ENCODE results near the gene SLC24A3. TPM values are rescaled to one million over a fixed set of nuclear protein-coding genes. Genes with fewer than 3 reads are reported as not detected.
"Not testable (repeated sequence)": the region's sequence is repeated elsewhere in the genome, so short reads cannot be mapped to it uniquely, and the experiment has no call there.

The SLC24A3 gene
- polyA plus RNA-seq, 1 donor = 4.0 TPM

DNA sequence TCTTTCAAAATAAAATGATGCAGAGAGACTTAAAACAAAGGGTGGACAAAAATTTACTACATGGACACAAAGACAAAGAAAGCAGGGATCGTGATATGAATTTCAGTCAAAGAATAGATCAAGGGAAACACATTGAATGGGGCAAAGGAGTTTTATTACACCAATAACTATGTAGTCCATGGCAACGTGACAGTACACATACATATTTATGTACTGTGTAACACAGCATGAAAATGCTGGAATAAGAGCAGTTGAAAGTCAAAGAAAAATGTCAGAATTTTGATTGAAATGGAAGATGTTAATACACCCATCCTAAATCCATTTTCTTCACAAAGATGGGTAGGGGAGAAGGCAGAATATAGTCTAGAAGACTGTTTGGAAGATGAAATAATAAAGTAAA lies 536.2 kb downstream of the SLC24A3 start:
- DNase-seq = no peak

DNA sequence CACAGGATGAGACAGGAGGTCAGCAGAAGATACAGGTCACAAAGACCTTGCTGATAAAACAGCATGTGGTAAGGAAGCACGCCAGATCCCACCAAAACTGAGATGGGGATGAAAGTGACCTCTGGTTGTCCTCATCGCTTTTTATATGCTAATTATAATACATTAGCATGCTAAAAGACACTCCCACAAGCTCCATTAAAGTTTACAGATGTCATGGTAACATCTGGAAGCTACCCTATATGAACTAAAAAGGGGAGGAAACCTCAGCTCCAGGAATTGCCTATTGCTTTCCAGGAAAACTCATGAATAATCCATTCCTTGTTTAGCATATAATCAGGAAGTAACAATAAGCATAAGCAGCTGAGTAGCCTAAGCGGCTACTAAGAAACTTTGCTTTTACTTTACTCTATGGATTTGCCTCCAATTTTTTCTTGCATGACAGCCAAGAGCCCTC lies 537.2 kb downstream of the SLC24A3 start:
- no peak for DNase-seq

DNA sequence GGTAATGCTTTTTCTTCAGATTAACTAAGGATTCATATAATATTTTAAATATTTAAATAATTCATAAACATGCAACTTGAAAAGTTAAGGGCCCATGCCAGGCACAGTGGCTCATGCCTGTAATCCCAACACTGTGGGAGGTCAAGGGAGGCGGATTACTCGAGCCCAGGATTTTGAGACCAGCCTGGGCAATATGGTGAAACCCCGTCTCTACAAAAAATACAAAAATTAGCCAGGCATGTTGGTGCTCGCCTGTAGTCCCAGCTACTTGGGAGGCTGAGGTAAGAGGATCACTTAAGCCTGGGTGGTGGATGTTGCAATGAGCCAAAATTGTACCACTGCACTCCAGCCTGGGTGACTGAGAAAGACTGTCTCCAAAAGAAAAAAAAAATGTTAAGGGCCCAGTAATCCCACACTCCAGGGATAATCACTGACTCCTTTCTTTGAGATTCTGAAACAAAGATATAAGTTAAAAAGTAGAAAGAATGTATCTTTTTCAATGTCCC lies 537.7 kb downstream of the SLC24A3 start:
- no peak for DNase-seq

DNA sequence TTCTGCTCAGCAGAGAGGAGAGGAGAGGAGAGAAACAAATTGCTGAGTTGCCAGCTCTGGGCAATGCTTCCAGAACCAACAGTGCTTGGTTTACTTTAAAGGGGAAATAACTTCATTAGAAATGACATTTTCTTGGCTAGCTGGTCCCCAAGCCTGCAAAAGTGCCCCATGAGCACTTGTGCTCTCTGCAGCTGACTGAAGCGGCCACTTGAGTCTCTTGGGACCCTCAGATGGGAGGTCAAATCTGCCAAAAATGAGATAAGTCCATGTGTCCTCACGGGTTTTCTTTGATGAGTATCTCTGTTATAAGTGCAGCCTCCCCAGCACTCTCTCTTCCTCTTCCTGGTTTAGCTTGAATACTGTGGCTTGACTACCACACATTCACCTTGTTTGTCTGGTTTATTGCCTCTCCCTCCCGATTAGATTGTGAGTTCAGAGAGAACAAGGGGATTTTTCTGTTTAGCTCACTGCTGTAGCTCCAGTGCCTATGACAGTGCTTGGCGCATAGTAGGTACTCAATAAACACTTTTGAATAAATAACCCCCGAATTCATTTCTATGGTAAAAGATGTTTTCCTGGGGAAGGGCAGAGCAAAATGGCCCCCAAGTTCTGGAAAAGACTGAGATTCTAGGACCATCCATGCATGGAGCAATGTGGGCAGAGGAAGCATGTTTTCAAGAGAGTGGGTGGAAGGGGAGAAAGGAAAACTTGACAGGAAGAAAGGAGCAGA lies 538.6 kb downstream of the SLC24A3 start:
- no peak for DNase-seq

DNA sequence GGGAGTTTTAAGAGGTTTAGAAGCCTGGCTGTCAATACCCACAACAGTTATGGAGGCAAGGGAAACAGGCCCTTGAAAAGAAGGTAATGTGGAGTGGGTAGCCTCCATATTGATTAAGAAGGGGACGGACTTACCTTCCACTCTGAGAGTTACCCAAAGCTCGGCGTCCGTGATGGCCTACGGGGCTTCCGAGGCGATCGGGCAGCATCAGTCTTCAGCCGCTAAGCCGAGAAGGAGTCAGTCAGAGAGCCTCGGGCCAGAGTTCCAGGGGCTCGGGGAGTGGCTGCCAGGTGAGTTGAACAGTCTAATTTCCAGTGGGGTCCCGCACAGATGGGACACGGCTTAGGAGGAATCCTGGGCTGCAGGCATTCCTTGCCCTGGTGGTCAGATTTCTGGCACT lies 541.8 kb downstream of the SLC24A3 start:
- not testable (repeated sequence) for DNase-seq

DNA sequence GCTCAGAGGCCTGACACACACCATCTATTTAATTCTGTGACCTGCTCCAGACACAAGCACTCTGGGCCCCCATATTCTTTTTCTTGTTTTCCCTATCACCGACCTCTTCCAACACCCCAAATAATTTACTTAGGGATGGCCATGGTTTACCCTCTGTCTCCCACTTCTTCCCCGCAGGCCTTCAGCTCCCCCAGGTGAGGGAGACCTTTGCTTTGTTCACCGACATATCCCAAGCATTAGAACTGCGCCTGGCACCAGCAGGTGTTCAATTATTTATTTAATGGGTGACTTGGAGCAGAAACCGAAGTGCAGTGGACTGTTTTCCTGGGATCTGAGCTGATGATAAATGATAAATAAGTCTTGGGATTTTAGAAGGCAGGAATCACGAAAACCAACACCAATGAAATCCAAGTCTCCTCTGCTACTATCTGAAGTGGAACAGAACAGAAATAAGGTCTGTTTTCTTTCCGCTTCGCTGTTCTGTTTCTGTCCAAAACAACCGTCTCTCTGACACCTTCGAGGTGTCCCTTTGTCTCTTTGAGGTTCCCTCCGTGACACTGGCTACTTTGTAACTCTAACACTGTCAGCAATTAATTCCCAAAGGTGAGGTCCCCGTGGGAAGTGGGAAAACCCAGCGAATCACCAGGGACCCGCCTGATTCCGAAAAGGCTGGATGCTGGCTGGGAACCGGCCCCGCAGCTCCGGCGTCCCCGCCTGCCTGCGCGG lies 544.5 kb downstream of the SLC24A3 start:
- DNase-seq = peak; percentile 36

DNA sequence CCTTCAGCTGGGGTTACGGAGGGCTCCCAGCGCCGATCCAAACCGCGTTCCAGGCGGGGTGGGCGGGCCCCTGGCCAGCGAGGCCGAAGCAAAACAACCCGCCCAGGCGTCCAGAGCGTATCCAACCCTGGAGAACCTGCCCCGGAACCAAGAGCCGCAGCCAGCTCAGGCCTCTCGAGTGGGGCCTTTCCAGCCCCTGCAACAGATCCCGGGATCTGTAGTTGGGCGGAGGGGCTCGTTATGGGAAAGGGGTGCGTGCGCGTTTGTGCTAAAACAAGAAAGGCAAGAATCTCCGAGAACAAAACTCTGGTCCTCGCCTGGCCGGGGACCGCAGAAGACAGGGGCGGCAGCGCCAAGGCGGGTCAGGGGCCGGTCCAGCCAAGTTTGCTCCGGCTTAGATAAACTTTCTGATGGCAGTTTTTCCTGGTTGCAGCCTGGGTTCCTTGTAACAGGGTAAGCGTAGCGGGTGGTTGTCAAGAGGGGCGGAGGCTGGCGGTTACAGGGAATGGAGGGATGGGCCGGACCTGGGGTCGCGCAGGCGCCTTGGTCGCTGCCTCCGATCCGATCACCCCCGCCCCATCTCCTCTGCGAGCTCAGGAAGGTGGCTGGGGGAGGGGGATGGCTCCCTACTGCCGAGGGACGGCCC lies 545.2 kb downstream of the SLC24A3 start:
- peak; percentile 94 for DNase-seq

DNA sequence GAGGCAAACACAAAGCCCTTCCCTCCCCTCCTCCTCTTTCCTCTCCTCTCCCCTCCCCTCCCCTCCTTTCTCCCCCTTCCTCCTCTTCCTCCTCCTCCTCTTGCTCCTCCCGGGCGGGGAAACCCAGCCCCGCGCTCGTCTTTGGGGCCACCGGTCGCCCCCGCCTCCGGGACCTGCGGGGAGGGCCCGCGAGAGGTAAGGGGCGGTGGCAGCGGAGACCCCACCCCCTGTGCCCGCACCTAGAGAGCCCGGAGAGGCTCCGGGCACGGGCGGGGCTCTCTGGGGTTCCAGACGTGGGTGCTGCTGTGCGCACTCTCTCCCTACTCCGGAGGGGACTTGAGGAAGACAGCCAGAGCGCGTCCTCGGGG lies 545.7 kb downstream of the SLC24A3 start, which contains the start of gene RIN2:
TSS of gene RIN2 (plus strand) at position 126 of the 368 bp plus-strand sequence. CDS start 131,344 bp downstream, outside the sequence.
- no peak for DNase-seq

DNA sequence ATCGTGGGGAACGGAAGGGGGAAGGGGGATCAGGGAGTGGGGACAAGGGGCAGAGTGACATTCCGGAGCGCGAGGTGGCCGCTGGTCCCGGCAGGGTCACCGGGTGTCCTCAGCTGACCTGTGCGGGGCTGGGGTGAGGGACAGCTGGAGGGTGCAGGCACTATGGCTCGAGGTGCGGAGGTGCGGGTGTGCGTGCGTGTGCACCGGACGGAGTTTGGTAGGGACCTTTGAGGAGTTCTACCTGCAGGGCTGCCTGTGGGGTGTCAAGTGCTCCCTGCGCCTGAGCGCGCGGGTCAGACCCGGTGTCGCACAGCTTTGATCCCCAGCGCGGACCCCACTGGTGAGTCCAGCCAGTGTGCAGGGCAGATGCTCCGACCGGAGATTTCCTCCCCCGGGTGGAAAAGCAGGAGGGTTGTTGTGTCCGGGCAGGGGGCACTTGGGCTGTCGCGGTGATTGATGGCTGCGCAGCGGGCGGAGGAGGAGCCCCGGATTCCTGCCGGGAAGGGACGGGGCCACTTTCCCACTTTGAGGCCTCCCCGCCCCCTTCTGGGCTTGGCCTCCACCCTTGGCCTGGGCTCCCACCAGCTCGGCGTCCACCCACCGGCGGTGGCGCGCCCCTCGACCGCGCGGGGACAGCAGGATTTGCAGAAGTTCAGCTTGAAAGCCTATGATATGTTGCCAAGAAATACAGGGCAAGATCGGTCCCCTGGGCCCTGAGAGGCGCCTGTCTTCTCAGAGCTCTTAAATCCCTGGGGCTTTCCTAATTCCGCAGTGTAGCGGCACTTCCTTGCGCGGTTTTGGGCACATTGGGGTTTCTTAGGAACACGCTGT lies 546.3 kb downstream of the SLC24A3 start:
- peak; percentile 72 for DNase-seq

DNA sequence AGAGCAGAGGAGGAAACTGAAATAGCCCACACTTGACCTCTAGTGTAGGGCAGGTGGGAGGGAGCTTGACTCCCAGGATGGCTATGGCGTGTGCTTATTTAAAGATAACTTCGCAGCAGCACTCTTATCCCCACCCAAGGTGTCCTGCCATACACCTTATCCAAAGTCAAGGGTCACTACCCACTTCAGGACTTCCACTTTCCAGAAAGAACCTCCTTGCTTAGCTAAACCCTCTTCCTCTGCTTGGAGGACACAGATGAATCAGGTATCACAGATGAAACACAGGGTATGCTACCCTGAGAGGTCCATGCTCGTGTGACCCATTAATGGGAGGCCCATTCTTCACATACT lies 547.9 kb downstream of the SLC24A3 start:
- no peak for DNase-seq

DNA sequence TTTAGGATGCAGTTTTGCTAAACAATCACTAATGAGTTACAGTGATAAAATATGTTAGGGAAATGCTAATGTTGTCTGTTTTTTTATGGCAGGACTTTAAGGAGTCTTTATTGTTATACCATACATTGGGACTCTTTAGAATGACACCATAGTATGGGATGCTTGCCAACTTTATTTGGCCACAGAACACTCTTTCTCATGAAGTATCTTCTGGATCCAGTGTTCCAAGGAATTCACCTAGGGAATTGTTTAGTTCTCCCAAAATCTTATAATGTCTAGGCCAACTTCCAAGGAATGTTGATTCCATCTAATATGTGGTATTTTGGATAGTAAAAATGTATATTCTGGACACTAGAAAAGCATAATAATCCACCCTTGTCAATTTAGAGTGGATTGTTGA lies 548.9 kb downstream of the SLC24A3 start:
- no peak for DNase-seq

DNA sequence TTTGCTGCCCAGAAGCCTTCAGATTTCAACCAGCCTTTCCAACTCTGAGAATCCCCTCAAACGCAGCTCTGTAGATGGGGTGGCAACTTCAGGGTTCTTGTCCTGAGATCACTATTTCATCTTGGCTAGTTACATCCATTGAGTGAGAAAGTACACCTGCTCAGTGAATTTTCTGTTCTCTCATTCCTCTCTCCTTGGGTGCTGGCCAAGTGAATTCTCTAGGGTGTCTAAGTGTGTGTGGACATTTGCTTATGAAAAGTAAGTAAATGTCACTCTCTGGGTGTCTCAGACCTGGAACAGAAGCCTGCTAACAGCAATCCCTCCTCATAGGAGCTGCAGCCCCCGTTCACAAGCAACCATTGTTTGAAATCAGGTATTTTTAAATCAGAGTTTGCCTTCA lies 549.4 kb downstream of the SLC24A3 start:
- DNase-seq = no peak

DNA sequence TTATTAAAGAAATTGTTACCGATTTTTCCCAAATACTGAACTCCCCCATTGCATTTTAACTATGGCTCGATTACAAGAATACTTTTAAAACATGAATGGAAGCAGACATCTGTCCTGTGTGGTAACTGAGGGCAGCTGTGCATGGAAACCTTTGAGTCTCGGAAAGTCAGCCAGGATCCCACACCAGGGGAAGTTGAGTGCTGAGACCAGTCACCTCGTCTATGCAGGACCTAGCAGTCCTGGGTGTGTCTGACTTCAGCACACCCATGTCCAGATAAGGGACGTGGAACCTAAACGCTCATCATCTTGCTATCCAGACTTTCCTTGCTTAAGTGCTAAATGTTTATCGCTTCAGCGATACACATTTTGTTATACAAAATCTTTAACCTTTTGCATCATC lies 551.8 kb downstream of the SLC24A3 start:
- DNase-seq = no peak

DNA sequence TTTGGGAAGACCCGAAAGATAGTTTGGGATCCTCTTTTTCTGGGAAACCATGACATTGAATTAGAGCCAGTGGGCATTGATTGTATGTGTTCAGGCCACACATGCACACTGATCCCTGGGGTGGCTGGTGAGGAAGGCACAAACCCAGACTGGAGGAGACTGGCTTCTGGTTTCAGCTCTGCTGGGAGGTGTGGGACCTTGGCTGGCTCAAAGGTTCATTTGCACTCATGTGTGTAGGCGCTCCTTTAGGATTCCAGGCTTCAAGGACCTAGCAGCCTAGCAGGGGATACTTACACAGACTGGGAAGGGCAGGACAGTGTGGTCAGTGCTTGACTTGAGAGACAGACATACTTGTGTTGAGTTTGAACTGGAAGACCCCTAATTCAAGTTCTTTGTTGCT lies 552.8 kb downstream of the SLC24A3 start:
- DNase-seq = no peak

DNA sequence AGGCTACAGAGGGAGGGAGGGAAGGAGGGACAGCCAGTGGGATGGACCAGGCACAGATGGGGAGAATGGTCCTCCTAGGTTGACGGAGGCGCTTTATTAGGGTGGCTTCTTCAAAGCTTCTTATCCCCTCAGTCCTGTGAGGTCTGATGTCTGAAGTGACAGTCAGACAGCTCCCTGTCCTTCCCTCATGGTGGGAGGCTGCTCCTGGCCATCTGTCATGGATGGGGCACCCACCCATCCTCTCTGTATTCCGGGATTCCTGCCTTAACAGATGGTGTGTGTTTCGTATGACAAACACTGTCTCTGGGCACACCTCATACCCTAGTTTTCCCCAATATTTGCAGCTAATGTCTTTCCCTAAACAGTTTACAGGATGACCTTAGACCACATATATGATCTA lies 553.5 kb downstream of the SLC24A3 start:
- DNase-seq = no peak

DNA sequence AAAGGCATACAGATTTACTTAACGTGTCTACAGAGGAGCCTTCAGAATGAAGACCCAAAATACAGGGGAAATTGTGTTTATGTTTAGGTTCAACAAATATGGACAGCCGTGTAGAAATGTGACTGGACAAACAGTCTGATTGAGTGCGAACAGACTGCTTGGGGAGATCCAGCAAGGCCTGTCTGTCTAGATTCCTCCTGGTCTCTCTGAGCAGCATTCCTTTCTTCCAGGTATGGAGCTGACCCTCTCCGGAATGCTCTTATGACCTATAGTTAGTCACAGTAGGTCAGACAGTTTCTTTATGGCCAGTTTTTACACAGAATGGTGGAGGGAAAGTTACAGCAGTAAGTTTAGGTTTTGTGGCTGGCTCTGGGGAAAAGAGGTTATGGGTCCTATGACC lies 554.6 kb downstream of the SLC24A3 start:
- DNase-seq = no peak

DNA sequence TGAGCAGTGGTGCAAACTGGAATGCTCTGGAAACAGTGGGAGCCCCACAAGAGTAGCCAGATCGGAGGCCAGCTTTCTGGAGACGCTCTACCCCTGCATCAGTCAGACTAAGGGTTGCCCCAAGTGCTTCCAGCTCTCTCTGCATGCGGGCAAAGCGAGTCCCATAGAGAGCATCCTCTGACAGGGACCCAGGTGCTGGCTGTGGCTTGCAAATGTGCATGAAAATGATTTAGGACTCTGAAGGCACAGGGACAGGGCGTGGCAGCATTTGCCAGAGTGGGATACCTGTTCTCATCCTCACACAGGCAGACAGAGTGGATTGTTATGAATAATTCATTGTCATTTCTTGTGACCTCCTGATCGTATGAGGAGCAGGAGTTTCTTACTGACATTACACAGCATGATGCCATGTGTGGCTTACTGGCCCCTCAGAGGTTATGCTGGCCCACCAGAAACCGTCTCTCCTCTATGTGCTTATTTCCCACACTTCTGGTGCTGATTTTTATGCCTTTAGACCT lies 555.9 kb downstream of the SLC24A3 start:
- DNase-seq = no peak

DNA sequence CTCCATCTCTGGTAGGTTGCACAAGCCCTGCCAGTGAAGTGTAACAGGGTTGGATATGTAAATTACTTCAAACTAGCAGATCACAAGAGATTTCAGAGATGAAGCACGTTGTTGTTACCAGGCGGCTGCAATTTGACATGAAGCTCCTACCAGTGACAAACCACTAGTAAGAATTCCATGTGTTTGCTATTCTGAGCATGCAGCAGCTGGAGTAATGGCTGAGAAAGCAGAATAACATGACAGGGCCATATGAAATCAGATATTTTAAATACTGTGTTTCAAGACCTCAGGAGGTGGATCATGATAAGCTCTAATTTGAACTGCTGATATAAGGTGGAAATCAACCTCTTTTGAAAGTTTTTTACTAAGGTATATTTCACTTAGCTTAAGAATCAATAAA lies 557.1 kb downstream of the SLC24A3 start:
- DNase-seq = no peak

DNA sequence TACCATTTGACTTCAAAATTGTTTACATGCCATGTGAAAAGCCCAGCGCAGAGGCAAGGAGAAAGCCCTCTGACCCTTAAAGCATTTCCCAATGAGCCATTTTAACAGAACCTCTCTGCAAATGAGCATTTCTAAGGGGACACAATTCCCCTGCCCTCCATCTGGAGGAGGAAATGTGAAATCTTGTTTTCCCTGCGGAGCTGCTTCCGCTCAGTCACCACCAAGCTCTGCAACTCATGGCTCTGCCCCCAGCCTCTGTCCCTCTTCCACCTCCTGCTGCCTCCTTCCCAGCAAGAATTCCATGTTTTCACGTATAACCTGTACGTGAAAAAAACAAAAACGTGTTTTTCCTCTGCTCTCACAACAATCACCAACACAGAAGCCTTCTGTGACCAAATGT lies 557.9 kb downstream of the SLC24A3 start:
- no peak for DNase-seq

DNA sequence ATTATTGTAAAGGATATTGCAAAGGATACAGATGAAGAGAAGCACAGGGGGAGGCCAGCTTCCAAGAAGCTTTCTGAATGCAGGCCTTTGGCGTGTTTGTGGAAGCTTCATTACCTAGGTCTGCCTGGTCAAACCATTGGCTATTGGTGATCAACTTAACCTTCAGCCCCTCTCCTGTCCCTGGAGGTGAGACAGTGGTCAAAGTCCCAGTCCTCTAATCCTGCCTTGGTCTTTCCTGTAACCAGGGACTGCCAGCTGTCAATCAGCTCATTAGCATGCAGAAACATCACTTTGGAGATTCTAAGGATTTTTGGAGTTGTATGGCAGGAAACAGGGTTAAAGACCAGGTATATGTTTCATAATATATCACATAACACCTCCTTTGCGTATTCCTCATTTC lies 558.6 kb downstream of the SLC24A3 start:
- no peak for DNase-seq
